Endothelial cell of coronary artery (primary cell): ENCODE measurements around the gene VRK2. TPM values are rescaled to one million over a fixed set of nuclear protein-coding genes. Genes with fewer than 3 reads are reported as not detected.

ENCODE experiments used
- total RNA-seq: library from RNA; depleted of rRNA; stranded (reverse); fragments of >200 nt; gene quantifications from 2 replicates; pipeline ENCODE4 v1.2.3, GENCODE V29; 2014

VRK2 gene
- total RNA-seq = 21.1 and 30.9 TPM in 2 replicates

GRCh38 chr2:58046585-58047372, at the start of gene VRK2:
TSS of gene VRK2 (plus strand) at chr2:58046806. CDS start at chr2:58048832, 2,026 bp downstream.

Other genes starting within 250 kb of the VRK2 start
- 11.3 and 12.7 TPM in 2 replicates for gene FANCL, start 194.5 kb downstream of the VRK2 start, total RNA-seq